H9 (cell line): ENCODE data around the gene DISC1. TPM values are rescaled to one million over a fixed set of nuclear protein-coding genes. Genes with fewer than 3 reads are reported as not detected.

ENCODE experiments used
- DNase-seq: peaks from one replicate; pipeline ENCODE4 v3.0.0-alpha.2; 2017
- H2AFZ ChIP-seq: one replicate; pipeline ENCODE4 v1.6.1; 2013; ENCODE audit warnings: mild to moderate bottlenecking, low read length, control low read depth, moderate library complexity
- H2AK5ac ChIP-seq: 2 replicates; pipeline ENCODE4 v1.6.1; 2013; ENCODE audit warnings: low read length, control low read depth, mixed read lengths; ENCODE audit not compliant: insufficient read length
- H2BK120ac ChIP-seq: one replicate; pipeline ENCODE4 v1.6.1; 2013; ENCODE audit warnings: low read depth, mild to moderate bottlenecking, low read length, control low read depth, inconsistent platforms; ENCODE audit not compliant: poor library complexity, severe bottlenecking
- H2BK12ac ChIP-seq: 2 replicates; pipeline ENCODE4 v1.6.1; 2013; ENCODE audit warnings: low read length, control low read depth, mixed read lengths, low read depth; ENCODE audit not compliant: insufficient read length
- H2BK15ac ChIP-seq: 2 replicates; pipeline ENCODE4 v1.6.1; 2013; ENCODE audit warnings: low read depth, low read length, control low read depth
- H2BK20ac ChIP-seq: one replicate; pipeline ENCODE4 v1.6.1; 2013; ENCODE audit warnings: low read depth, mild to moderate bottlenecking, low read length, control low read depth, inconsistent platforms; ENCODE audit not compliant: poor library complexity, severe bottlenecking
- H2BK5ac ChIP-seq: 2 replicates; pipeline ENCODE4 v1.6.1; 2013; ENCODE audit warnings: low read length, control low read depth, mixed read lengths; ENCODE audit not compliant: insufficient read length
- H3K14ac ChIP-seq: 2 replicates; pipeline ENCODE4 v1.6.1; 2013; ENCODE audit warnings: low read length, control low read depth; ENCODE audit not compliant: insufficient read depth
- H3K18ac ChIP-seq: 2 replicates; pipeline ENCODE4 v1.6.1; 2013; ENCODE audit warnings: low read depth, mild to moderate bottlenecking, mixed read lengths, low read length, control low read depth; ENCODE audit not compliant: insufficient read length
- H3K23ac ChIP-seq: 2 replicates; pipeline ENCODE4 v1.6.1; 2013; ENCODE audit warnings: low read length, control low read depth, mixed read lengths, low read depth; ENCODE audit not compliant: insufficient read length
- H3K23me2 ChIP-seq: 2 replicates; pipeline ENCODE4 v1.6.1; 2013; ENCODE audit warnings: low read depth, mild to moderate bottlenecking, mixed read lengths, low read length, control low read depth; ENCODE audit not compliant: insufficient read length, poor library complexity, severe bottlenecking
- H3K27ac ChIP-seq: 2 replicates; pipeline ENCODE4 v1.5.1; 2013; ENCODE audit warnings: low read length, control low read depth, mixed read lengths, low read depth; ENCODE audit not compliant: insufficient read length
- H3K27me3 ChIP-seq: 2 replicates; pipeline ENCODE4 v1.6.1; 2013; ENCODE audit warnings: low read length, control low read depth, inconsistent platforms; ENCODE audit not compliant: insufficient read depth
- H3K4ac ChIP-seq: 2 replicates; pipeline ENCODE4 v1.6.1; 2013; ENCODE audit warnings: low read depth, mild to moderate bottlenecking, control low read depth, inconsistent platforms, low read length, moderate library complexity
- H3K4me1 ChIP-seq: 2 replicates; pipeline ENCODE4 v1.6.1; 2013; ENCODE audit warnings: low read length, control low read depth, inconsistent platforms; ENCODE audit not compliant: insufficient read depth
- H3K4me2 ChIP-seq: 2 replicates; pipeline ENCODE4 v1.6.1; 2013; ENCODE audit warnings: low read length, control low read depth, mixed read lengths; ENCODE audit not compliant: insufficient read length, insufficient read depth
- H3K56ac ChIP-seq: 2 replicates; pipeline ENCODE4 v1.6.1; 2013; ENCODE audit warnings: low read depth, mild to moderate bottlenecking, mixed read lengths, low read length, control low read depth; ENCODE audit not compliant: insufficient read length
- H3K79me1 ChIP-seq: 2 replicates; pipeline ENCODE4 v1.6.1; 2013; ENCODE audit warnings: low read depth, mild to moderate bottlenecking, moderate library complexity, low read length, control low read depth, inconsistent platforms; ENCODE audit not compliant: insufficient read depth, poor library complexity, severe bottlenecking
- H3K79me2 ChIP-seq: 2 replicates; pipeline ENCODE4 v1.6.1; 2013; ENCODE audit warnings: low read length, control low read depth, inconsistent platforms; ENCODE audit not compliant: insufficient read depth
- H3K9ac ChIP-seq: 2 replicates; pipeline ENCODE4 v1.6.1; 2013; ENCODE audit warnings: low read length, control low read depth, mixed read lengths; ENCODE audit not compliant: insufficient read length; ENCODE audit errors: extremely low read depth
- H3K9me3 ChIP-seq: one replicate; pipeline ENCODE4 v1.6.1; 2013; ENCODE audit warnings: low read depth, low read length, inconsistent platforms; ENCODE audit not compliant: control insufficient read depth
- H3T11ph ChIP-seq: one replicate; pipeline ENCODE4 v1.6.1; 2013; ENCODE audit warnings: mild to moderate bottlenecking, low read length, control low read depth, inconsistent platforms
- H4K20me1 ChIP-seq: one replicate; pipeline ENCODE4 v1.6.1; 2013; ENCODE audit not compliant: control insufficient read depth, insufficient read length, insufficient read depth
- H4K5ac ChIP-seq: 2 replicates; pipeline ENCODE4 v1.6.1; 2013; ENCODE audit warnings: low read depth, mild to moderate bottlenecking, mixed read lengths, low read length, control low read depth; ENCODE audit not compliant: insufficient read length
- H4K8ac ChIP-seq: replicated peaks from 2 replicates; pipeline ENCODE4 v1.6.1; 2013; ENCODE audit warnings: low read length, control low read depth, mixed read lengths, low read depth; ENCODE audit not compliant: insufficient read length
- H4K91ac ChIP-seq: 2 replicates; pipeline ENCODE4 v1.6.1; 2013; ENCODE audit warnings: low read depth, mild to moderate bottlenecking, moderate library complexity, mixed read lengths, low read length, control low read depth; ENCODE audit not compliant: insufficient read length
- H3K27ac Mint-ChIP-seq, 3 experiments: 2 replicates in 2 of 3; 3 replicates in 1 of 3; pipeline ENCODE4 v1.8.0; 2020 to 2021; ENCODE audit warnings: mixed read lengths in 3 of 3, mild to moderate bottlenecking in 1 of 3, moderate library complexity in 1 of 3
- H3K27me3 Mint-ChIP-seq: 2 replicates; pipeline ENCODE4 v1.8.0; 2021; ENCODE audit warnings: low read depth, mild to moderate bottlenecking, moderate library complexity, mixed read lengths
- H3K36me3 Mint-ChIP-seq, 3 experiments: 2 replicates in 2 of 3; 3 replicates in 1 of 3; pipeline ENCODE4 v1.8.0; 2020 to 2021; ENCODE audit warnings: low read depth in 3 of 3, mixed read lengths in 3 of 3; ENCODE audit not compliant: insufficient read depth in 1 of 3
- H3K4me1 Mint-ChIP-seq, 2 experiments: 2 replicates each; pipeline ENCODE4 v1.8.0; 2020; ENCODE audit warnings: mixed read lengths in 2 of 2
- H3K4me3 Mint-ChIP-seq, 2 experiments: 2 replicates in 1 of 2; 3 replicates in 1 of 2; pipeline ENCODE4 v1.8.0; 2020 to 2021; ENCODE audit warnings: mild to moderate bottlenecking in 2 of 2, mixed read lengths in 2 of 2, moderate library complexity in 1 of 2
- H3K9me3 Mint-ChIP-seq, 2 experiments: 2 replicates in 1 of 2; 3 replicates in 1 of 2; pipeline ENCODE4 v1.8.0; 2020; ENCODE audit warnings: mild to moderate bottlenecking in 2 of 2, mixed read lengths in 2 of 2, moderate library complexity in 1 of 2
- WGBS: extraction: QIAGEN DNeasy Blood & Tissue Kit; methylation state at CpG from one replicate; pipeline ENCODE4 v1.1.7; 2013; ENCODE audit warnings: missing lambda C conversion rate, low lambda C conversion rate, mixed read lengths; ENCODE audit not compliant: insufficient read length; ENCODE audit errors: extremely low coverage; 5-methylcytosine and 5-hydroxymethylcytosine counted together
- total RNA-seq: library from RNA; stranded (reverse); gene quantifications from 2 replicates; pipeline ENCODE4 v1.2.1, GENCODE V29; 2021
- TF ChIP-seq, protein P1 (sequence below): fragments of 200-600 bp; sonication (generic); conservative IDR thresholded peaks from 3 replicates; pipeline ENCODE4 v1.8.0; 2021; ENCODE audit warnings: antibody characterized with exemption, mild to moderate bottlenecking

Gene DISC1
- total RNA-seq, 1 experiment from 2014 or later, result 2.5 TPM

DNA sequence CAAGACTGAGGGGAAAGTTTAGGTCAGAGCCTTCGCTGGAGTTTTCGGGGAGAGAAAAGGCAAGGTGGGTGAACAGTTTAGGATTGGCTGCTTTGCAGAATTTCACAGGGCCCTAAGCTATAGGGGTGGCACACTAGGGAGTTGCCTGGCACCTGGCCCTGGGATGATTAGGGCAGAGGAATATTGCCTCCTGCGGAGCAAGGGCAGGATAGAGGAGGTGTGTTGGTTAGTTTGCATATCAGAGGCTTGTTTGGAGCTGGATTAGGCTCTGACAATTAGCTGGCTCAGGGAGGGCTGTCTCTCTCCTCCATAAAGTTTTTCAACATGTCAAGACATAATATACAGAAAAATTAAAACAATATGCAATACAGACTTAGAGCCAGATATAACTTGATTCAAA, 436.4 kb downstream of the DISC1 start:
- Histone ChIP-seq H2BK120ac (no peak overlapping the region), H4K91ac (no peak overlapping the region), H2AFZ (no peak overlapping the region), H3T11ph (no peak overlapping the region), H4K5ac (no peak overlapping the region), H3K56ac (no peak overlapping the region), H3K4me2 (no peak overlapping the region), H3K18ac (no peak overlapping the region), H3K23me2 (no peaks in the 10 kb centered on the region), H2BK12ac (no peak overlapping the region), H3K79me1 (no peaks in the 10 kb centered on the region), H3K23ac (no peak overlapping the region), H3K79me2 (no peaks in the 10 kb centered on the region; the same call in 1 of the 2 replicates), H3K9ac (no peak overlapping the region), H3K4me1 (no peaks in the 10 kb centered on the region; the same call in 1 of the 2 replicates), H3K9me3 (no peaks in the 10 kb centered on the region), H2AK5ac (no peak overlapping the region), H2BK20ac (no peak overlapping the region), H3K14ac (no peak overlapping the region), H3K4ac (no peak overlapping the region), H4K20me1 (no peaks in the 10 kb centered on the region), H3K27me3 (no peaks in the 10 kb centered on the region), H2BK5ac (no peak overlapping the region), H4K8ac (no peak overlapping the region), H3K27ac (no peak overlapping the region), H2BK15ac (no peak overlapping the region)
- H3K4me3 Mint-ChIP-seq, result no peak overlapping the region
- peaks cover 9 to 12% of the 10 kb centered on the region in 2 experiments for H3K4me1 Mint-ChIP-seq
- no peak for DNase-seq
- H3K27me3 Mint-ChIP-seq, result peaks cover 33% of the 10 kb centered on the region
- peaks cover 0 to 3% (median 0%) of the 10 kb centered on the region in 3 experiments; a peak in 1 of 7 replicates for H3K36me3 Mint-ChIP-seq
- H3K27ac Mint-ChIP-seq, result no peak overlapping the region; a peak in 1 of 7 replicates
- WGBS, result no CpG with 5 or more reads among the region's 3 CpGs
- H3K9me3 Mint-ChIP-seq, result no peaks in the 10 kb centered on the region
- TF ChIP-seq, protein P1, sequence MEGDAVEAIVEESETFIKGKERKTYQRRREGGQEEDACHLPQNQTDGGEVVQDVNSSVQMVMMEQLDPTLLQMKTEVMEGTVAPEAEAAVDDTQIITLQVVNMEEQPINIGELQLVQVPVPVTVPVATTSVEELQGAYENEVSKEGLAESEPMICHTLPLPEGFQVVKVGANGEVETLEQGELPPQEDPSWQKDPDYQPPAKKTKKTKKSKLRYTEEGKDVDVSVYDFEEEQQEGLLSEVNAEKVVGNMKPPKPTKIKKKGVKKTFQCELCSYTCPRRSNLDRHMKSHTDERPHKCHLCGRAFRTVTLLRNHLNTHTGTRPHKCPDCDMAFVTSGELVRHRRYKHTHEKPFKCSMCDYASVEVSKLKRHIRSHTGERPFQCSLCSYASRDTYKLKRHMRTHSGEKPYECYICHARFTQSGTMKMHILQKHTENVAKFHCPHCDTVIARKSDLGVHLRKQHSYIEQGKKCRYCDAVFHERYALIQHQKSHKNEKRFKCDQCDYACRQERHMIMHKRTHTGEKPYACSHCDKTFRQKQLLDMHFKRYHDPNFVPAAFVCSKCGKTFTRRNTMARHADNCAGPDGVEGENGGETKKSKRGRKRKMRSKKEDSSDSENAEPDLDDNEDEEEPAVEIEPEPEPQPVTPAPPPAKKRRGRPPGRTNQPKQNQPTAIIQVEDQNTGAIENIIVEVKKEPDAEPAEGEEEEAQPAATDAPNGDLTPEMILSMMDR, result no peak
